GM18499 (cell line): ENCODE data around the gene UNC93B1.

Source experiments
- ATAC-seq: cut with Tn5 transposase; IDR thresholded peaks from one replicate; pipeline ENCODE4 v1.9.1; 2021; ENCODE audit warnings: moderate number of reproducible peaks; ENCODE audit not compliant: insufficient read depth, unreplicated experiment

The UNC93B1 gene

DNA sequence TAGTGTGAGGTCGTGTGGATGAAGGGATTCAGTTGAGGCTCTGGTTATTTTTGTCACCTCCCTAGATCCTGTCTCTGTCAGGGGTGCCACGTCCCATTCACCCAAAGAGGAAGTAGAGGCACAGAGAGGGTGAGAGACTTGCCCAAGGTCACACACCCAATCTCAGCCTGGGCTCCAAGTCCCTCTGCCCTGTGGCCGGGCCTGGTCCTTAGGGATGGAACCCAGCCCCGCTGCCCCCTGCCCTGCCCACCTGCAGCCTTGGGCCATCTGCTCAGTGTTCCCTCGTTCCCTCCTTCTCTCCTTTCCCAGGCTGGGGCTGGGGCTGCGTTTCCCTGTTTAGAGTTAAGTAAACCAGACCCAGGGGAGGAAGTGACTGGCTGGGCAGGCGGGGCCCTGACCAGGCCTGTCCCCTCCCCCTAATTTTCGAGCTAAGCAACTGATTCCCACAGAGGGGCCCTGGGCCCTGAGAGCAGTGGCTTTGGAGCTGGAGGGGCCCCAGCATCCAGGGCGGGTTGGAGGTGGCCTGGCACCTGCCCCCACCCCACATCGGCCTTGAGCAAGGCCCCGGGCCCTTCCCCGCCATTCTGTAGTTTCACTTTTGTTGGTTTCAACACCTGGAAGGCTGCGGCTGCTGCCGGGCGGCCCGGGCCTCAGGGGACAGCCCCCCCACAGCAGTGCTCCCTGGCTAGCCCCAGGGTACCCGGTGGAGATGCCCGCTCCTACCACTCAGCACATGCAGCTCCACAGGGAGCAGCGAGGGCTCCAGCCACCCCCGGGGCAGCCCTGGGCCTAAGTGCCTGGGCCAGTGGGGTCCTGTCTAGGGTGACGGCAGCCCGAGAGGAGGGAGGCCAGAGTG lies 36.4 kb upstream of the UNC93B1 start:
- ATAC-seq: no peak

DNA sequence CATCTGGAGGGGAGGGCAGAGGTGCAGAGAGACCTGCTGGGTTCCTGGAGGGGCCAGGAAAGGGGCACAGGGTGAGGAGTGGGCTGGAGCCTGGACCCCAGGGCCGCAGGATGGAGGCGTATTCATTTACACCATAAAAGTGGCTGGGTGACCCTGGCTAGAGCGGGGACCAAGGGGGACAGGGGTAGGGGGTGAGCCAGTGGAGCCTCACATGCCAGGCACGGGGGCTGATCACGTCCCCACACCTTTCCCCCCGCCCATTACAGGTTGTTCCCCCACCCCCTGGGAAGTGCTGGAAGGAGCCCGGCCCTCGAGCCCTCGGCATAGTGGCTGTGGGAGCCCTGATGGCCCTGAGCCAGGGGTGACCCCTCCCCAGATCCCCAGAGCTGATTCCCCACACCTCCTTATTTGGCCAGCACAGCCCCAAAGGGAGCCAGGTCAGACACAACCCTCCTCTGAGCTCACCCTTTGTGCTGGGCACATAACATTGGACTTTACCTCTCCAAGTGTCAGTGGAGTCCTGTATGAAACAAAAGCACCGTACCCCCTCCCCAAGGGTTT lies 35.7 kb upstream of the UNC93B1 start:
- ATAC-seq: no peak

GRCh38 chr11:68038718-68039525 lies 35.0 kb upstream of the UNC93B1 start, which contains the start of gene TCIRG1:
TSS of gene TCIRG1 (plus strand) at chr11:68039025. CDS start at chr11:68041272, 2,247 bp downstream.
- no peak for ATAC-seq

DNA sequence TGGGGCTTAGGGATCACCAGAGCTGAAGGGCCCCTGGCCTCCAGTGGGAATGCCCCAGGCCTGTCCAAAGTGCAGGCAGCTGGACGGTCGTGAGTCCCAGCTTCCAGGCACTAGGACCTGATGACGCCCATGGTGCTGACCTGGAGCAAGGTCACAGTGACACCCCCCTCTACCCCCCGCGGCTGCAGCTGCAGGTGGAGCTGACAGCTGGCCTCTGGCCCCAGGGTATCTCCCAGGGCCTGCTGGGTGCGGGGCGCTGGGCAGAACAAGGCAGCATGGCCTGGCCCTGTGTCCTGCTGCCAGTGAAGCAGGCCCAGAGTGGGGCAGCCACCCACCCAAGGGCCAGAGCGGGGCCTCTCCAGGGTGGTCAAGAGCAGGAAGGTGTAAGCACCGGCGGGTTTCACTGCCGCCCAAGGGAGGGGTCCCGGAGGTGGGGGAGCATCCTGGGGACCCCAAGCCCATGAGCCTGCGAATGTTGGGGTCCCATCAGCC lies 34.4 kb upstream of the UNC93B1 start:
- no peak for ATAC-seq

DNA sequence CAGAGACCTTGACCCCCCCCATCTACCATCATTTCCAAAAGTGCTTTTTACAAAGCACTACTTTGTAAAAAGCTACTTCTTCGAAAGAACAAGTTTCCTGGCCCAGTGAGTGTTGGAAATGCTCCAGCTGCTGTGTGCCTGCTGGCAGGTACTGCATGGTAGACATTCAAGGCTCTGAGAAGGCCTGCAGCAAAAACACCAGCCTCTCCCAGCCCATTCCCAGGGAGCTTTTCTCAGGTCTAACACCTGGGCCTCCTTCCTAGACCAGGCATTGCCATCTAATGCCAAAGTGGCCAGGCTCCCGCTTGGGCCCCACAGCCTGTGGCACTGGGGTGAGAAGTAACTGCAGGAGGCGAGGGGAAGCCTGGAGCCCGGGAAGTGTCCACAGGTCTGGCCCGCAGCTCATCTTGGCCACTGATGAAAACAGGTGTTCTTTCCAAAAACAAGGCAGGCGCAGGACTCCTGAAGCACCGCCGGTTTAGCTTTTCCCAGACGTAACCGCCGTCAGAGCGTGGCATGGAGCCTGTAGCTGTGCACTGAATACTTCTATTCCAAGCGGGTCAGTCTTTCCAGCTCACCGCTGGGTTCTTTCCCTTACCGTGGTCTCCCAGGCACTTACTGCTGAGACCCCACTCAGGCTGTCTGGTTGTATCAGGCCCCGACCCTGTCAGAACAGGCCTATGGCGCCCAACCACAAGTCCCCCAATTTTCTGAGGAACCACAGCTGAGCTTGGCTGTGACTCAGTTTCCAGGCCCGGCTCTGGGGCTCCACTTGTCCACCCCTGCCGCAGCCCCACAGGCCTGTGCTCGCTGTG lies 33.7 kb upstream of the UNC93B1 start:
- no peak for ATAC-seq

- ATAC-seq: no peak
Observed at GRCh38 chr11:68036717-68037239, 32.9 kb upstream of the UNC93B1 start.

DNA sequence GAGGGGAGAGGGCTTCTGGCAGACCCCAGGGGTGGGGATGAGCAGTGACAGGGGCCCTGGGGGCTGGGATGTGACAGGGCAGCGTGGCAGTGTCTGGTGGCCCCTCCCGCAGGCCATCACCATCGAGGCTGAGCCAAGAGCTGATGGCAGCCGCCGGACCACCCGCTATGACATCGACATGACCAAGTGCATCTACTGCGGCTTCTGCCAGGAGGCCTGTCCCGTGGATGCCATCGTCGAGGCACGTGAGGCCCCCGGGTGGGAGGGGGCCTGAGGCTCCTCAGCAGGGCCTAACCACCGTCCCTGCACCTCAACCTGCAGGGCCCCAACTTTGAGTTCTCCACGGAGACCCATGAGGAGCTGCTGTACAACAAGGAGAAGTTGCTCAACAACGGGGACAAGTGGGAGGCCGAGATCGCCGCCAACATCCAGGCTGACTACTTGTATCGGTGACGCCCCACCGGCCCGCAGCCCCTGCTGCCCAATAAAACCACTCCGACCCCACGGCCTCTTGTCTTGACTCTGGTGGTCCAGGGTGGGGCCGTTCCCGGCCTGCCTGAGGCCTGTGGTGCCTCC lies 32.3 kb upstream of the UNC93B1 start:
- ATAC-seq: no peak

DNA sequence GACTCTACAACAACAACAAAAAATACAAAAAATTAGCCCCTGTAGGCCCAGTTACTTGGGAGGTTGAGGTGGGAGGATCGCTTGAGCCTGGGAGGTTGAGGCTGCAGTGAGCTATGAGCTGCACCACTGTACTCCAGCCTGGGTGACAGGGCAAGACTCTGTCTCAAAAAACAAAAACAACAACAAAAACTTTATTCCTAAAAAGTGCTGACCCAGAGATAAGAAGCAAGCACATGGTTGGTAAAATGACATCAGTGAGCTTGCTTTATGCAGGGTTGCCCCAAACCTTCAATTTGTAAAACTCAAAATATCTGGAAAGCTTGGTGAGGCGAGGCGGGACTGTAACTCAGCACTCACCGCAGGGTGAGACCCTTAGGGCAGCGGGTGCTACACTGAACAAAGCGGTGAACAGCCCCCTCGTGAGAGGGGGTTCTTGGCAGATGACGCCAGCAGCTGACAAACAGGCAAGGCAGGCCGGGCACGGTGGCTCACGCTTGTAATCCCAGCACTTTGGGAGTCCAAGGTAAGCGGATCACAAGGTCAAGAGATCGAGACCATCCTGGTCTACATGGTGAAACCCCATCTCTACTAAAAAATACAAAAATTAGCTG lies 31.5 kb upstream of the UNC93B1 start:
- no peak for ATAC-seq

GRCh38 chr11:68033708-68034045 lies 29.8 kb upstream of the UNC93B1 start:
- no peak for ATAC-seq

- no peak for ATAC-seq
Observed at GRCh38 chr11:68032997-68033707, 29.3 kb upstream of the UNC93B1 start.

GRCh38 chr11:68032003-68032402 lies 28.1 kb upstream of the UNC93B1 start:
- no peak for ATAC-seq

- ATAC-seq: no peak
Observed at GRCh38 chr11:68031144-68031464, 27.2 kb upstream of the UNC93B1 start.

- ATAC-seq: peak; percentile 85
Observed at GRCh38 chr11:68030318-68031143, 26.6 kb upstream of the UNC93B1 start, which contains the start of gene NDUFS8. TSS of gene NDUFS8 (plus strand) at chr11:68030681. CDS start at chr11:68032152, 1,471 bp downstream.

DNA sequence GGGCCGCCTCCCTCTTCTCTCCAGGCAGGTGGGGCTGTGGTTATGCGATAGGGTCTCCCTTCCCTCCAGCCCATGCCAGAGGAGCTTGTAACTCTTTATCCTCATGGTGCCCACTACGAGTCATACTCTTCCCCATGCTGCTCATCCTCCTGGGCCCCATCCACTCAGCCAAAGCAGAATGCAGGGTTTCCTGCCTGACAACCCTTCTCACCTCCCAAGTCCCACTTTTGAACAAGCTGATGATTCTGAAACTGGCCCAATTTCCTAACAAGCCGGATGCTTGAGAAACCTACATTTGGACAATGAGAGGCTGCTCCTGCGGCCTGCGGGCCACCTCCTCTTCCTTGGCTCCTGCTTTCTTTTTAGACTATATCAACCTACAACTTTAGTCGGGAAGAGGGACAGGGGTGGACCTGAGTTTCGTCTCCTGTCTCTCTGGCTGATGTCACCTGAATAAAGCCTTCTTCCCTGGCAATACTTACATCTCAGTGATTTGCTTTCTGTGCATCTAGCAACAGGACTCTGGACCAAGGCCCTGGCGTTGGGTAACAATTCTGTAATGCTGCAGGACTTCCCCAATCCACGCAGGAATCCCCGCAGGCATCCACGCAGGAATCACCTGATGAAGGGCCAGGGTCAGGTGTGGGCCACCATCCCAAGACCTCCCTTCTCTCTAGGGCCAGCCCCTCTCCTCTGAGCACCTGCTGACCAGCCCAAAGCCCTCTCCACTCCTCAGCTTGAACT lies 25.1 kb upstream of the UNC93B1 start:
- ATAC-seq: no peak

- ATAC-seq: no peak
Observed at GRCh38 chr11:68027667-68028066, 23.8 kb upstream of the UNC93B1 start.

GRCh38 chr11:68026391-68027105 lies 22.7 kb upstream of the UNC93B1 start:
- no peak for ATAC-seq
